IPS-20b (cell line): ENCODE measurements around the gene GJA10.

Source experiments
- H3K27ac ChIP-seq: one replicate; pipeline ENCODE4 v1.5.1; 2013; ENCODE audit warnings: low read length
- H3K27me3 ChIP-seq: 2 replicates; pipeline ENCODE4 v1.6.1; 2013; ENCODE audit warnings: mild to moderate bottlenecking, low read length, inconsistent platforms; ENCODE audit not compliant: insufficient read depth
- H3K36me3 ChIP-seq: 2 replicates; pipeline ENCODE4 v1.6.1; 2013; ENCODE audit warnings: low read depth, mild to moderate bottlenecking, inconsistent platforms, low read length, moderate library complexity; ENCODE audit not compliant: insufficient read depth
- H3K4me1 ChIP-seq: 2 replicates; pipeline ENCODE4 v1.6.1; 2013; ENCODE audit warnings: mild to moderate bottlenecking, control low read depth, inconsistent platforms, low read length, moderate library complexity; ENCODE audit not compliant: insufficient read depth
- H3K4me3 ChIP-seq: 2 replicates; pipeline ENCODE4 v1.5.1; 2013; ENCODE audit warnings: mild to moderate bottlenecking, low read length, inconsistent platforms
- H3K9ac ChIP-seq: 2 replicates; pipeline ENCODE4 v1.6.1; 2013; ENCODE audit warnings: low read depth, mild to moderate bottlenecking, inconsistent platforms, low read length, moderate library complexity
- H3K9me3 ChIP-seq: 2 replicates; pipeline ENCODE4 v1.6.1; 2013; ENCODE audit warnings: mild to moderate bottlenecking, low read depth, low read length, inconsistent platforms; ENCODE audit not compliant: insufficient read depth

GJA10 gene

DNA sequence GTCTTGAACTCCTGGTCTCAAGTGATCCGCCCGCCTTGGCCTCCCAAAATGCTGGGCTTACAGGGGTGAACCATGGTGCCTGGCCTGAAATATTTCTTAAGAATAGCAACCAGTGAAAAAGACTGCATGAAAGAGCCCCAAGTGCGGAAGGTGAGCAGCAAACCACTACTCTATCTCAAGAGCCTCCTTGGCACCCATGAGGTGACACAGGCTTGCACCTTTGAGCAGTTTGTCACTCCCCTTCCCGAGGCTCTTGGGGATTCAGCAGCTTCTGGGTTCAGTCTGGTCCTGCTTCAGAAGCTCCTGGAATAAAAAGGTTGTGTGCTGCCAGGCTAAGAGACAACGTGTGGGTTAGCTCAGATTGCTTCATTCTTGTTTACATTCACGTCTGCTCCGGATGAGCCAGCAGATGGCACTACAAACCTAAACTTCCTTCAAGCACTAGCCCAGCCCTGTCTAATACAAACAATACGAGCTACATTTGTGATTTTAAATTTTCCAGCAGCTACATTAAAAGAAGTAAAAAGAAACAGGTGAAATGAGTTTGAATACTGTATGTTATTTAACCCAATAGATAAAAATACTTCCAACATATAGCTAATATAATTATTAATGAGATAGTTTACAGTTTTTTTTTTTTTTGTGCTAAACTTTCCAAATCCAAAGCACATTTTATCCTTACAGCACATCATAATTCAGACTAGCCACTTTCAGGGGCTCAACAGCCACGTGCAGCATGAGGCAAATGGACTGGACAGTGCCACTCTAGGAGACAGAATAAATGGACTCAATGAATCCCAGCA, 46.2 kb downstream of the GJA10 start:
- Histone ChIP-seq H3K27ac (no peak overlapping the region), H3K4me1 (no peaks in the 10 kb centered on the region), H3K36me3 (no peaks in the 10 kb centered on the region), H3K27me3 (no peaks in the 10 kb centered on the region), H3K9me3 (0 out of 2 replicates have a peak, but pooled peaks cover 2% of the 10 kb centered on the region), H3K4me3 (no peak overlapping the region), H3K9ac (no peak overlapping the region)

- Histone ChIP-seq H3K4me1 (no peaks in the 10 kb centered on the region), H3K27ac (no peak overlapping the region), H3K9me3 (0 out of 2 replicates have a peak, but pooled peaks cover 2% of the 10 kb centered on the region), H3K27me3 (no peaks in the 10 kb centered on the region), H3K36me3 (no peaks in the 10 kb centered on the region), H3K9ac (no peak overlapping the region), H3K4me3 (no peak overlapping the region)
Observed at GRCh38 chr6:89941031-89941762, 46.9 kb downstream of the GJA10 start.

DNA sequence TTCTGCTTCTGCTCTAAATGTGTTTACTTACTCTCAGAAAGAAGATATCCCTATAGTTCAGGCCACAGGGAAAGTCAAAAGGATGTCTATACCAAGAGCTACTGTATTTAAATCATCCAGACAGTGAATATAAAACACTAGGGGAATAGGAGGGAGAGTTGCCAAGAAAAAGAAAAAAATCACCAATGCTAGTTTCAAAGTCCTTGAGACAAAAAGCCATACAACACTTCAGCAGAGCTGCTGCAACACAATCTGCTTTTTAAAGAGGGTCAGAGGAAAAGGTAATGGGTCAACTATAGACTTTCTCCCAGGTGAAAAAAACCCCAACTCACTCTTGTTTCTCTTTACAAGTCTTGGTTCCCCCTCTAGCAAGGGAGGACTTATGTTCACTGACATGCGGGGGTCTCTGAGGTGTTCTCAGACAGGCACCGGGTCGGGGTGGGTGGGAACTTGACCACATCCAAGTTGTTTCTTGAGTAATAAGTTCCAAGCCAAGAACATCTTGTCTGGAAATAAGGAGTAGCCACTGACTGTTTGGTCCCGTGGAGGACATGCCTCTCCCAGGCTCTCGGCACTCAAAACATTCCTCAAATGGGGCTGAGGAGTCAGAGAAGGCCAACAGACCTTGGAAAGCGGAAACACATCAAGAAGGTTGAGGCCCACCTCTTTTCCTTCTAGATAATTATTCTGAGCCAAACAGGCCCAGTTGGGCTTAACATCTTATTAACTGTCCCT, 47.7 kb downstream of the GJA10 start:
- Histone ChIP-seq H3K9me3 (0 out of 2 replicates have a peak, but pooled peaks cover 2% of the 10 kb centered on the region), H3K27ac (no peak overlapping the region), H3K4me1 (no peaks in the 10 kb centered on the region), H3K36me3 (no peaks in the 10 kb centered on the region), H3K27me3 (no peaks in the 10 kb centered on the region), H3K9ac (no peak overlapping the region), H3K4me3 (no peak overlapping the region)

GRCh38 chr6:89942601-89943000, 48.3 kb downstream of the GJA10 start:
- Histone ChIP-seq H3K27ac (no peak overlapping the region), H3K36me3 (no peaks in the 10 kb centered on the region), H3K27me3 (no peaks in the 10 kb centered on the region), H3K9ac (no peak overlapping the region), H3K4me3 (no peak overlapping the region), H3K9me3 (0 out of 2 replicates have a peak, but pooled peaks cover 2% of the 10 kb centered on the region), H3K4me1 (no peaks in the 10 kb centered on the region)

DNA sequence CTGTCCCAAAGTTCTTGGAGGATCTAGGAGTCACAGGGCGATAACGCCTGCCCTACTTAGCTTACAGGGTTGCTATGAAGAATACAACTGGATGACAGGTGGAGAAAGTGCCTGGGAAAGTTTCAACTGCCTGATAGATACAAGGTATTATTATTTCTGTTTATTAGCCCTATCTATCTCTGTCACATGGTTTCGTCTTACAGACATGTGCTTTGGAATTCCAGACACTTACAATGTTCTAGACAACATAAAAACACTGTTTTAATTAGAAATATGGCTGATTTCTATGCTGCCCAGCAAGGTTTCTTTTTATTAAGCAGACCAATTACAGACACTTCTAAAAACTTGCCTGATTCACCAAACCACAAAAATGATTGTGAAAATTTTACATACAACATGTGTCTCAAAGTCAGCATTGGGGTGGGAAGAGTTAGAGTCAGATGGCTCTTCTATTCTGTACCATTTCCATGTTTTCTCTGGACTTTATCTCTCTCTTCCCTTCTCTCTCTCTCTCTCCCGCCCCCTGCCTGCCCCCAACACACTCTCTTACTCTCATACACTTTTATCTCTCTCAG, 50.0 kb downstream of the GJA10 start:
- 0 out of 2 replicates have a peak, but pooled peaks cover 2% of the 10 kb centered on the region for H3K9me3 ChIP-seq
- H3K9ac ChIP-seq: no peak overlapping the region
- H3K27me3 ChIP-seq: no peaks in the 10 kb centered on the region
- no peaks in the 10 kb centered on the region for H3K36me3 ChIP-seq
- H3K4me3 ChIP-seq: no peak overlapping the region
- no peaks in the 10 kb centered on the region for H3K4me1 ChIP-seq
- H3K27ac ChIP-seq: no peak overlapping the region

- Histone ChIP-seq H3K27ac (no peak overlapping the region), H3K36me3 (no peaks in the 10 kb centered on the region), H3K4me3 (no peak overlapping the region), H3K4me1 (no peaks in the 10 kb centered on the region), H3K9me3 (0 out of 2 replicates have a peak, but pooled peaks cover 2% of the 10 kb centered on the region), H3K27me3 (no peaks in the 10 kb centered on the region), H3K9ac (no peak overlapping the region)
Observed at GRCh38 chr6:89944826-89945407, 50.6 kb downstream of the GJA10 start.
